ENCODE data around the gene COL3A1. TPM values are rescaled to one million over a fixed set of nuclear protein-coding genes. Genes with fewer than 3 reads are reported as not detected.

Gene COL3A1
- total and polyA plus RNA-seq, 2 experiments from 2014 or later: 6,699 to 8,329 TPM

GRCh38 chr2:189048189-189048588 lies 74.0 kb downstream of the COL3A1 start:
- DNase-seq (ENCODE audit: low spot score): no peak
- Histone ChIP-seq H3K36me3 (replicated peaks; ENCODE audit: insufficient read depth, low read depth) (peaks cover 5% of the 10 kb centered on the region), H3K79me2 (no peaks in the 10 kb centered on the region), H3K27ac (no peak overlapping the region), H2AFZ (no peak overlapping the region), H4K20me1 (ENCODE audit: insufficient read depth, poor library complexity, severe bottlenecking) (no peaks in the 10 kb centered on the region), H3K4me1 (ENCODE audit: insufficient read depth) (no peaks in the 10 kb centered on the region), H3K4me2 (no peak overlapping the region), H3K9me3 (ENCODE audit: low read depth) (no peaks in the 10 kb centered on the region), H3K9me2 (replicated peaks; ENCODE audit: insufficient read depth) (no peaks in the 10 kb centered on the region), H3K27me3 (no peaks in the 10 kb centered on the region), H3K4me3 (no peak overlapping the region)
- 88% methylated on average over 3 of the region's 3 CpGs for WGBS (ENCODE audit: low lambda C conversion rate, missing lambda C conversion rate)
- TF ChIP-seq EZH2phosphoT487 (IDR thresholded peaks at IDR 0.05; ENCODE audit: low read depth, severe bottlenecking, unreplicated experiment): no peak
- TF ChIP-seq EZH2 (IDR thresholded peaks at IDR 0.05; ENCODE audit: borderline replicate concordance): no peak
- no peak for TF ChIP-seq CTCF (IDR thresholded peaks at IDR 0.05; ENCODE audit: poor library complexity)

- Histone ChIP-seq H3K79me2 (no peaks in the 10 kb centered on the region), H3K4me2 (no peak overlapping the region), H3K36me3 (replicated peaks; ENCODE audit: insufficient read depth, low read depth) (peaks cover 5% of the 10 kb centered on the region), H3K27me3 (no peaks in the 10 kb centered on the region), H2AFZ (no peak overlapping the region), H3K9me3 (ENCODE audit: low read depth) (no peaks in the 10 kb centered on the region), H3K4me1 (ENCODE audit: insufficient read depth) (no peaks in the 10 kb centered on the region), H3K4me3 (no peak overlapping the region), H3K9me2 (replicated peaks; ENCODE audit: insufficient read depth) (no peaks in the 10 kb centered on the region), H3K27ac (no peak overlapping the region), H4K20me1 (ENCODE audit: insufficient read depth, poor library complexity, severe bottlenecking) (no peaks in the 10 kb centered on the region)
- TF ChIP-seq CTCF (IDR thresholded peaks at IDR 0.05; ENCODE audit: poor library complexity): no peak
- TF ChIP-seq EZH2 (IDR thresholded peaks at IDR 0.05; ENCODE audit: borderline replicate concordance): no peak
- TF ChIP-seq EZH2phosphoT487 (IDR thresholded peaks at IDR 0.05; ENCODE audit: low read depth, severe bottlenecking, unreplicated experiment): no peak
- no peak for DNase-seq (ENCODE audit: low spot score)
- 100% methylated on average over 1 of the region's 1 CpG for WGBS (ENCODE audit: low lambda C conversion rate, missing lambda C conversion rate)
Observed at GRCh38 chr2:189049709-189050164, 75.6 kb downstream of the COL3A1 start.

GRCh38 chr2:189050165-189050712 lies 76.1 kb downstream of the COL3A1 start:
- Histone ChIP-seq H3K4me2 (no peak overlapping the region), H3K4me3 (no peak overlapping the region), H3K27ac (no peak overlapping the region), H3K4me1 (ENCODE audit: insufficient read depth) (no peaks in the 10 kb centered on the region), H3K27me3 (no peaks in the 10 kb centered on the region), H2AFZ (no peak overlapping the region), H3K79me2 (no peaks in the 10 kb centered on the region), H4K20me1 (ENCODE audit: insufficient read depth, poor library complexity, severe bottlenecking) (no peaks in the 10 kb centered on the region), H3K36me3 (replicated peaks; ENCODE audit: insufficient read depth, low read depth) (peaks cover 5% of the 10 kb centered on the region), H3K9me2 (replicated peaks; ENCODE audit: insufficient read depth) (no peaks in the 10 kb centered on the region), H3K9me3 (ENCODE audit: low read depth) (no peaks in the 10 kb centered on the region)
- WGBS (ENCODE audit: low lambda C conversion rate, missing lambda C conversion rate): 80% methylated on average over 6 of the region's 7 CpGs
- TF ChIP-seq EZH2 (IDR thresholded peaks at IDR 0.05; ENCODE audit: borderline replicate concordance) (no peak), EZH2phosphoT487 (IDR thresholded peaks at IDR 0.05; ENCODE audit: low read depth, severe bottlenecking, unreplicated experiment) (no peak), CTCF (IDR thresholded peaks at IDR 0.05; ENCODE audit: poor library complexity) (no peak)
- no peak for DNase-seq (ENCODE audit: low spot score)

Data from hepatocyte (in vitro differentiated cells).